Uterus (tissue), 2 donors: ENCODE data around the gene CTRB1.
"Not testable (repeated sequence)": the region's sequence is repeated elsewhere in the genome, so short reads cannot be mapped to it uniquely, and the experiment has no call there.

Experiments
- POLR2A ChIP-seq, 2 donors: fragments of 450-650 bp; IDR thresholded peaks; one replicate each; pipeline ENCODE4 v1.6.1; 2016; ENCODE audit warnings: antibody characterized with exemption in 2 of 2, mild to moderate bottlenecking in 1 of 2, moderate library complexity in 1 of 2
- TF ChIP-seq, protein P1 (sequence below), 4 experiments: fragments of 200-600 bp in 2 of 4; fragments of 450-650 bp in 2 of 4; sonication (generic) in 2 of 4; IDR thresholded peaks; one replicate each; pipeline ENCODE4 v1.5.1; 2016 to 2019; ENCODE audit warnings: antibody characterized with exemption in 4 of 4, mild to moderate bottlenecking in 2 of 4, moderate library complexity in 1 of 4

DNA sequence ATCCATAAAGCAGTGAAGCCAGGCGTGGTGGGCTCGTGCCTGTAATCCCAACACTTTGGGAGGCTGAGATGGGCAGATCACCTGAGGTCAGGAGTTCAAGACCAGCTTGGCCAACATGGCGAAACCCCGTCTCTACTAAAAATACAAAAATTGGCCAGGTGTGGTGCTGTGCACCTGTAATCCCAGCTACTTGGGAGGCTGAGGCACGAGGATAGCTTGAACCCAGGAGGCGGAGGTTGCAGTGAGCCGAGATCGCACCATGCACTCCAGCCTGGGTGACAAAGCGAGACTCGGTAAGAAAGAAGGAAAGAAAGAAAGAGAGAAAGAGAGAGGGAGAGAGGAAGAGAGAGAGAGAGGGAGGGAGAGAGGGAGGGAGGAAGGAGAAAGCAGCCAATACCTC lies 53.8 kb downstream of the CTRB1 start:
- TF ChIP-seq, protein P1, sequence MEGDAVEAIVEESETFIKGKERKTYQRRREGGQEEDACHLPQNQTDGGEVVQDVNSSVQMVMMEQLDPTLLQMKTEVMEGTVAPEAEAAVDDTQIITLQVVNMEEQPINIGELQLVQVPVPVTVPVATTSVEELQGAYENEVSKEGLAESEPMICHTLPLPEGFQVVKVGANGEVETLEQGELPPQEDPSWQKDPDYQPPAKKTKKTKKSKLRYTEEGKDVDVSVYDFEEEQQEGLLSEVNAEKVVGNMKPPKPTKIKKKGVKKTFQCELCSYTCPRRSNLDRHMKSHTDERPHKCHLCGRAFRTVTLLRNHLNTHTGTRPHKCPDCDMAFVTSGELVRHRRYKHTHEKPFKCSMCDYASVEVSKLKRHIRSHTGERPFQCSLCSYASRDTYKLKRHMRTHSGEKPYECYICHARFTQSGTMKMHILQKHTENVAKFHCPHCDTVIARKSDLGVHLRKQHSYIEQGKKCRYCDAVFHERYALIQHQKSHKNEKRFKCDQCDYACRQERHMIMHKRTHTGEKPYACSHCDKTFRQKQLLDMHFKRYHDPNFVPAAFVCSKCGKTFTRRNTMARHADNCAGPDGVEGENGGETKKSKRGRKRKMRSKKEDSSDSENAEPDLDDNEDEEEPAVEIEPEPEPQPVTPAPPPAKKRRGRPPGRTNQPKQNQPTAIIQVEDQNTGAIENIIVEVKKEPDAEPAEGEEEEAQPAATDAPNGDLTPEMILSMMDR (IDR thresholded peaks at IDR 0.05), result not testable (repeated sequence)
- not testable (repeated sequence) for TF ChIP-seq POLR2A (IDR thresholded peaks at IDR 0.05)
